GM12878 (cell line): ENCODE data around the gene NDC1. TPM values are rescaled to one million over a fixed set of nuclear protein-coding genes. Genes with fewer than 3 reads are reported as not detected.

Experiments
- ATAC-seq: fragments of 200-7000 bp; cut with Tn5 transposase; 3 replicates; pipeline ENCODE4 v1.9.1; 2020; ENCODE audit warnings: mild to moderate bottlenecking, moderate library complexity
- BruUV-seq: library from RNA; stranded (reverse); fragments of 400-500 nt; replicated peaks from 2 replicates; lab custom pipeline; 2021; lab: Mats Ljungman, UMichigan
- CTCF ChIA-PET: fragments of 300-600 bp; sonication (Branson Sonifier 250); formaldehyde crosslinking; extraction: SDS; loops from one replicate; lab custom pipeline; 2021; ENCODE audit warnings: inconsistent platforms; lab: Yijun Ruan, JAX
- POLR2A ChIA-PET: fragments of 350-600 bp; formaldehyde crosslinking; extraction: SDS; loops from one replicate; lab custom pipeline; 2021; ENCODE audit warnings: inconsistent platforms; lab: Charles Lee
- RAD21 ChIA-PET: fragments of 300-600 bp; sonication (Branson Sonifier 250); formaldehyde crosslinking; loops from one replicate; lab custom pipeline; 2023; ENCODE audit warnings: antibody characterized with exemption; ENCODE audit not compliant: unreplicated experiment; lab: Charles Lee
- SMC1A ChIA-PET: fragments of 300-600 bp; sonication (Branson Sonifier 250); formaldehyde crosslinking; loops from one replicate; lab custom pipeline; 2023; ENCODE audit not compliant: unreplicated experiment, uncharacterized antibody; lab: Charles Lee
- DNase-seq: peaks from one replicate; pipeline ENCODE4 v3.0.0-alpha.2; 2011; ENCODE audit warnings: low read depth, low spot score
- FAIRE-seq: peaks from 3 replicates; lab custom pipeline; 2011; peaks lifted over from hg19 to GRCh38; lab: Jason Lieb, UNC
- H2AFZ ChIP-seq: 2 replicates; pipeline ENCODE4 v1.6.0; 2011; ENCODE audit warnings: low read depth, low read length, control low read depth; ENCODE audit not compliant: control insufficient read depth
- H3K27ac ChIP-seq: 2 replicates; pipeline ENCODE4 v1.5.1; 2011; ENCODE audit warnings: control low read depth; ENCODE audit not compliant: control insufficient read depth, insufficient read depth
- H3K27me3 ChIP-seq, 2 experiments: replicated peaks in 1 of 2; 2 replicates each; pipeline versions ENCODE4 v1.6.0 to v1.6.1; 2011; ENCODE audit warnings: low read length in 1 of 2; ENCODE audit not compliant: control insufficient read depth in 2 of 2, insufficient read depth in 2 of 2
- H3K36me3 ChIP-seq, 2 experiments: 2 replicates each; pipeline ENCODE4 v1.5.1; 2011; ENCODE audit warnings: low read length in 1 of 2; ENCODE audit not compliant: control insufficient read depth in 2 of 2, insufficient read depth in 2 of 2
- H3K4me1 ChIP-seq: 2 replicates; pipeline ENCODE4 v1.6.1; 2011; ENCODE audit warnings: mild to moderate bottlenecking, low read length, moderate library complexity, mixed read lengths; ENCODE audit not compliant: control insufficient read depth, insufficient read depth
- H3K4me2 ChIP-seq: 2 replicates; pipeline ENCODE4 v1.6.0; 2011; ENCODE audit warnings: control low read depth; ENCODE audit not compliant: control insufficient read depth, insufficient read depth
- H3K4me3 ChIP-seq: fragments of 200-600 bp; sonication (generic); 2 replicates; pipeline ENCODE4 v1.5.1; 2016
- H3K79me2 ChIP-seq: 2 replicates; pipeline ENCODE4 v1.6.0; 2011; ENCODE audit warnings: low read length; ENCODE audit not compliant: control insufficient read depth, insufficient read depth
- H3K9ac ChIP-seq: 2 replicates; pipeline ENCODE4 v1.8.0; 2011; ENCODE audit warnings: low read length, control low read depth, mixed read lengths; ENCODE audit not compliant: control insufficient read depth, insufficient read depth
- H3K9me3 ChIP-seq: replicated peaks from 3 replicates; pipeline ENCODE4 v1.5.1; 2011; ENCODE audit warnings: mild to moderate bottlenecking, low read length; ENCODE audit not compliant: control insufficient read depth, insufficient read depth
- H4K20me1 ChIP-seq: 2 replicates; pipeline ENCODE4 v1.6.0; 2011; ENCODE audit not compliant: control insufficient read depth, insufficient read depth
- CEBPZ ChIP-seq: fragments of 150-350 bp; IDR thresholded peaks from 2 replicates; pipeline ENCODE4 v1.6.1; 2016; ENCODE audit warnings: low read depth, low read length
- CHD4 ChIP-seq: fragments of 200-600 bp; sonication (generic); IDR thresholded peaks from 2 replicates; pipeline ENCODE4 v1.6.1; 2016; ENCODE audit warnings: mild to moderate bottlenecking
- MLLT1 ChIP-seq: fragments of 450-650 bp; IDR thresholded peaks from 2 replicates; pipeline ENCODE4 v1.6.1; 2016; ENCODE audit warnings: mild to moderate bottlenecking
- MTA2 ChIP-seq: fragments of 450-650 bp; IDR thresholded peaks from 2 replicates; pipeline ENCODE4 v1.6.1; 2016; ENCODE audit warnings: low read depth, mild to moderate bottlenecking, moderate library complexity
- REST ChIP-seq: IDR thresholded peaks from 2 replicates; pipeline ENCODE4 v1.6.1; 2012; ENCODE audit warnings: mild to moderate bottlenecking, low read depth, low read length
- SMAD5 ChIP-seq: IDR thresholded peaks from 2 replicates; pipeline ENCODE4 v1.6.1; 2016; ENCODE audit warnings: antibody characterized with exemption, low read depth
- SREBF1 ChIP-seq: IDR thresholded peaks from 2 replicates; pipeline ENCODE4 v1.6.1; 2012; ENCODE audit warnings: mild to moderate bottlenecking, low read length
- WGBS: methylation state at CpG from one replicate; pipeline ENCODE4 v1.1.6; 2016; ENCODE audit warnings: low lambda C conversion rate; ENCODE audit not compliant: insufficient replicate concordance, insufficient coverage; ENCODE audit errors: missing lambda C conversion rate; 5-methylcytosine and 5-hydroxymethylcytosine counted together
- in situ Hi-C: fragments of 300-500 bp; cut with MboI; formaldehyde crosslinking; loops from 9 replicates; pipeline ENCODE4 v1.14.3; 2018; ENCODE audit warnings: mixed read lengths
- intact Hi-C: fragments of 100-400 bp; cut with micrococcal nuclease; formaldehyde crosslinking; loops from one replicate; pipeline ENCODE4 v1.14.2; 2022; ENCODE audit not compliant: unreplicated experiment
- polyA plus RNA-seq, 11 experiments: library from polyadenylated mRNA; depleted of rRNA in 4 of 11; unstranded in 6 of 11; stranded (reverse) in 5 of 11; fragments of >200 nt; fragmentation: Nextera tagmentation in 4 of 11; fragmentation: Illumina TruSeq in 1 of 11; extraction: Ambion mirVana in 4 of 11; extraction: Trizol in 1 of 11; gene quantifications; 1 replicate in 1 of 11; 2 replicates in 10 of 11; pipeline versions ENCODE4 v1.2.1 to v1.2.3, GENCODE V29; 2011 to 2016; ENCODE audit warnings: inconsistent platforms in 2 of 11, missing spikeins in 2 of 11, low read depth in 1 of 11
- total RNA-seq, 4 experiments: library from RNA; depleted of rRNA in 3 of 4; stranded (reverse); fragments of >200 nt in 3 of 4; fragmentation: Illumina TruSeq in 1 of 4; extraction: Trizol in 1 of 4; gene quantifications; 2 replicates each; pipeline versions ENCODE4 v1.2.1 to v1.2.3, GENCODE V29; 2013 to 2021
- TF ChIP-seq, protein P1 (sequence below): fragments of 450-650 bp; formaldehyde crosslinking; IDR thresholded peaks from 2 replicates; pipeline ENCODE4 v1.4.0; 2020; ENCODE audit warnings: mild to moderate bottlenecking, moderate library complexity

NDC1 gene
- total and polyA plus RNA-seq, 10 of the 15 experiments (the other 5 are each of a cell fraction or from before 2014, with no cell fraction given), result 20.2 to 77.6 (median 47.1) TPM

- ATAC-seq (no peak), DNase-seq (no peak), FAIRE-seq (no peak)
- Histone ChIP-seq H2AFZ (no peak overlapping the region), H3K9ac (no peak overlapping the region), H4K20me1 (no peaks in the 10 kb centered on the region), H3K27ac (no peak overlapping the region), H3K36me3 (peaks cover 1 to 2% of the 10 kb centered on the region in 2 experiments; a peak in 3 of 4 replicates), H3K27me3 (no peaks in the 10 kb centered on the region), H3K9me3 (no peaks in the 10 kb centered on the region), H3K4me1 (peaks cover 5% of the 10 kb centered on the region), H3K4me2 (no peak overlapping the region), H3K79me2 (no peaks in the 10 kb centered on the region), H3K4me3 (no peak overlapping the region)
- in situ Hi-C loops (loop anchor here (25.0 kb wide), 1 partner anchor 194 kb away; the partner anchor contains the start of genes TCEANC2 and TMEM59), intact Hi-C loops (loop anchor here (10.0 kb wide), 2 partner anchors 186 to 216 kb away; partner anchors contain the start of genes TCEANC2 and TMEM59)
- POLR2A ChIA-PET, result interaction anchor here (1.1 kb wide), 1 partner anchor 32 kb away, joined by 4 read pairs; no protein-coding TSS in a partner anchor
- BruUV-seq, result no TSS peak
- WGBS, result 42% methylated on average over 1 of the region's 1 CpG
- TF ChIP-seq MTA2 (no peak), SREBF1 (no peak), CEBPZ (no peak), REST (no peak), CHD4 (no peak), SMAD5 (no peak), MLLT1 (no peak)
- TF ChIP-seq, protein P1, sequence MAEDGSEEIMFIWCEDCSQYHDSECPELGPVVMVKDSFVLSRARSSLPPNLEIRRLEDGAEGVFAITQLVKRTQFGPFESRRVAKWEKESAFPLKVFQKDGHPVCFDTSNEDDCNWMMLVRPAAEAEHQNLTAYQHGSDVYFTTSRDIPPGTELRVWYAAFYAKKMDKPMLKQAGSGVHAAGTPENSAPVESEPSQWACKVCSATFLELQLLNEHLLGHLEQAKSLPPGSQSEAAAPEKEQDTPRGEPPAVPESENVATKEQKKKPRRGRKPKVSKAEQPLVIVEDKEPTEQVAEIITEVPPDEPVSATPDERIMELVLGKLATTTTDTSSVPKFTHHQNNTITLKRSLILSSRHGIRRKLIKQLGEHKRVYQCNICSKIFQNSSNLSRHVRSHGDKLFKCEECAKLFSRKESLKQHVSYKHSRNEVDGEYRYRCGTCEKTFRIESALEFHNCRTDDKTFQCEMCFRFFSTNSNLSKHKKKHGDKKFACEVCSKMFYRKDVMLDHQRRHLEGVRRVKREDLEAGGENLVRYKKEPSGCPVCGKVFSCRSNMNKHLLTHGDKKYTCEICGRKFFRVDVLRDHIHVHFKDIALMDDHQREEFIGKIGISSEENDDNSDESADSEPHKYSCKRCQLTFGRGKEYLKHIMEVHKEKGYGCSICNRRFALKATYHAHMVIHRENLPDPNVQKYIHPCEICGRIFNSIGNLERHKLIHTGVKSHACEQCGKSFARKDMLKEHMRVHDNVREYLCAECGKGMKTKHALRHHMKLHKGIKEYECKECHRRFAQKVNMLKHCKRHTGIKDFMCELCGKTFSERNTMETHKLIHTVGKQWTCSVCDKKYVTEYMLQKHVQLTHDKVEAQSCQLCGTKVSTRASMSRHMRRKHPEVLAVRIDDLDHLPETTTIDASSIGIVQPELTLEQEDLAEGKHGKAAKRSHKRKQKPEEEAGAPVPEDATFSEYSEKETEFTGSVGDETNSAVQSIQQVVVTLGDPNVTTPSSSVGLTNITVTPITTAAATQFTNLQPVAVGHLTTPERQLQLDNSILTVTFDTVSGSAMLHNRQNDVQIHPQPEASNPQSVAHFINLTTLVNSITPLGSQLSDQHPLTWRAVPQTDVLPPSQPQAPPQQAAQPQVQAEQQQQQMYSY (CRISPR knock-in tag), result no peak
- CTCF ChIA-PET, result interaction anchor here (0.7 to 16.6 kb wide), 8 partner anchors 8 to 93 kb away, joined by 3 to 232 read pairs (median 12); no protein-coding TSS in a partner anchor
- RAD21 ChIA-PET, result interaction anchor here (1.1 to 1.5 kb wide), 4 partner anchors 8 to 90 kb away, joined by 5 to 9 read pairs (median 6); partner anchors contain the start of genes IFT25 and LRRC42
- SMC1A ChIA-PET, result interaction anchor here (0.5 to 8.4 kb wide), 10 partner anchors 7 to 1300 kb away, joined by 3 to 43 read pairs (median 3); no protein-coding TSS in a partner anchor
These were observed 30.5 kb upstream of the NDC1 start for GRCh38 chr1:53868565-53868964.
